Osteoblast (primary cell): ENCODE results near the gene TINCR. TPM values are rescaled to one million over a fixed set of nuclear protein-coding genes. Genes with fewer than 3 reads are reported as not detected.

Experiments used
- DNase-seq: peaks from one replicate; pipeline ENCODE4 v3.0.0; 2011; ENCODE audit warnings: low spot score, mixed read lengths; ENCODE audit not compliant: insufficient read length; ENCODE audit errors: missing footprints
- H2AFZ ChIP-seq: 2 replicates; pipeline ENCODE4 v1.6.0; 2011; ENCODE audit warnings: mild to moderate bottlenecking, low read length
- H3K27ac ChIP-seq: 2 replicates; pipeline ENCODE4 v1.5.1; 2011; ENCODE audit warnings: mild to moderate bottlenecking, low read depth, low read length, moderate library complexity
- H3K27me3 ChIP-seq: 2 replicates; pipeline ENCODE4 v1.6.0; 2012; ENCODE audit warnings: mild to moderate bottlenecking, control low read depth, inconsistent platforms, low read length, moderate library complexity; ENCODE audit not compliant: insufficient read depth
- H3K36me3 ChIP-seq: 2 replicates; pipeline ENCODE4 v1.5.1; 2011; ENCODE audit warnings: mild to moderate bottlenecking, low read length, control low read depth, moderate library complexity; ENCODE audit not compliant: insufficient read depth
- H3K4me1 ChIP-seq: 2 replicates; pipeline ENCODE4 v1.5.1; 2011; ENCODE audit warnings: mild to moderate bottlenecking, low read length, control low read depth, moderate library complexity; ENCODE audit not compliant: insufficient read depth
- H3K4me2 ChIP-seq: 2 replicates; pipeline ENCODE4 v1.6.0; 2011; ENCODE audit warnings: mild to moderate bottlenecking, low read length; ENCODE audit not compliant: insufficient read depth
- H3K4me3 ChIP-seq: fragments of 200-600 bp; sonication (generic); 3 replicates; pipeline ENCODE4 v1.5.1; 2012; ENCODE audit warnings: mild to moderate bottlenecking, low read length, inconsistent platforms; ENCODE audit not compliant: insufficient read depth
- H3K79me2 ChIP-seq: 2 replicates; pipeline ENCODE4 v1.6.0; 2012; ENCODE audit warnings: mild to moderate bottlenecking, low read length, control low read depth, inconsistent platforms; ENCODE audit not compliant: insufficient read depth
- H3K9me3 ChIP-seq: 2 replicates; pipeline ENCODE4 v1.5.1; 2011; ENCODE audit warnings: low read depth, low read length, control low read depth
- H4K20me1 ChIP-seq: 2 replicates; pipeline ENCODE4 v1.6.0; 2012; ENCODE audit warnings: mild to moderate bottlenecking, low read length, control low read depth; ENCODE audit not compliant: insufficient read depth
- total RNA-seq: library from RNA; depleted of rRNA; stranded (reverse); fragments of >200 nt; gene quantifications from 2 replicates; pipeline ENCODE4 v1.2.3, GENCODE V29; 2012
- TF ChIP-seq, protein P1 (sequence below): IDR thresholded peaks from 2 replicates; pipeline ENCODE4 v1.5.1; 2011; ENCODE audit warnings: mild to moderate bottlenecking, low read depth, low read length, moderate library complexity; ENCODE audit errors: extremely low read depth

Gene TINCR
- total RNA-seq, 1 donor: 0.36 TPM

DNA sequence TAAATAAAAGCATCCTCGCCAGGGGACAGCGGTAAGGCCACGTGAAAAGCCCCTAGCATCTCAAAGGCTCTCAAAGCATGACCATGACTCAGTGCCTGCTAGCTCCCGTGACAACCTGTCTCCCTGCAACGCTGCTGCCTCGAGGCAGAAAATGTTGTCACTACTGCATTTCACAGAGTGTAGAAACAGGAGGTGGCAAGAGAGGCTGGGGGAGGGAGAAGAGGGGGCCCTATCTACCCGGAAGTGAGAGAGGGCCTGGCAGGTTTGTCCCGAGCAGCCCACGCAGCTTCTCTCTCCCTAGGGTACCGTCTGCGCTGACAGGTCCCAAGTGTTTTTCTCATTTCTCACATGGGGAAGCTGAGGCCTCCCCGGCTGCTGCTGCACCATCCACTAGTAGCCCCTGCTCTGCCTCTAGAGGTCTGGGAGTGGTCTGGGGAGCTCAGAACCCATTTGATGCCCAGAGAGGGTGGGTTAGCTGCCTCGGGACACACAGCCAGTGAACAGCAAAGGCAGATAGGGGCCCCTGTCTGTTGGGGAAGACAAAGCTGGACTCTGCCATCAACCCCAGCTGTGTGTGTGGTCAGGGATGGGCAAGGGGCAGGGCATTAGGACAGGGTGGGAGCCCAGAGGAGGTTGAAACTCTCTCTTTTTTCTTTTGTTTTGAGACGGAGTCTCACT is 3.7 kb downstream of the TINCR start:
- no peaks in the 10 kb centered on the region for H3K36me3 ChIP-seq
- H4K20me1 ChIP-seq: no peaks in the 10 kb centered on the region
- H3K27ac ChIP-seq: no peak overlapping the region
- no peak overlapping the region for H3K4me3 ChIP-seq
- H3K4me2 ChIP-seq: no peak overlapping the region
- H3K79me2 ChIP-seq: no peaks in the 10 kb centered on the region
- H3K4me1 ChIP-seq: no peaks in the 10 kb centered on the region
- DNase-seq: peak; percentile 87
- H2AFZ ChIP-seq: no peak overlapping the region
- H3K9me3 ChIP-seq: peaks cover 6% of the 10 kb centered on the region
- peaks cover 25% of the 10 kb centered on the region for H3K27me3 ChIP-seq
- TF ChIP-seq, protein P1, sequence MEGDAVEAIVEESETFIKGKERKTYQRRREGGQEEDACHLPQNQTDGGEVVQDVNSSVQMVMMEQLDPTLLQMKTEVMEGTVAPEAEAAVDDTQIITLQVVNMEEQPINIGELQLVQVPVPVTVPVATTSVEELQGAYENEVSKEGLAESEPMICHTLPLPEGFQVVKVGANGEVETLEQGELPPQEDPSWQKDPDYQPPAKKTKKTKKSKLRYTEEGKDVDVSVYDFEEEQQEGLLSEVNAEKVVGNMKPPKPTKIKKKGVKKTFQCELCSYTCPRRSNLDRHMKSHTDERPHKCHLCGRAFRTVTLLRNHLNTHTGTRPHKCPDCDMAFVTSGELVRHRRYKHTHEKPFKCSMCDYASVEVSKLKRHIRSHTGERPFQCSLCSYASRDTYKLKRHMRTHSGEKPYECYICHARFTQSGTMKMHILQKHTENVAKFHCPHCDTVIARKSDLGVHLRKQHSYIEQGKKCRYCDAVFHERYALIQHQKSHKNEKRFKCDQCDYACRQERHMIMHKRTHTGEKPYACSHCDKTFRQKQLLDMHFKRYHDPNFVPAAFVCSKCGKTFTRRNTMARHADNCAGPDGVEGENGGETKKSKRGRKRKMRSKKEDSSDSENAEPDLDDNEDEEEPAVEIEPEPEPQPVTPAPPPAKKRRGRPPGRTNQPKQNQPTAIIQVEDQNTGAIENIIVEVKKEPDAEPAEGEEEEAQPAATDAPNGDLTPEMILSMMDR: no peak

GRCh38 chr19:5563008-5563431 is 4.7 kb downstream of the TINCR start:
- Histone ChIP-seq H3K4me1 (no peaks in the 10 kb centered on the region), H3K9me3 (peaks cover 6% of the 10 kb centered on the region), H4K20me1 (no peaks in the 10 kb centered on the region), H3K4me2 (no peak overlapping the region), H3K27ac (no peak overlapping the region), H2AFZ (no peak overlapping the region), H3K79me2 (no peaks in the 10 kb centered on the region), H3K4me3 (no peak overlapping the region), H3K27me3 (peaks cover 23% of the 10 kb centered on the region), H3K36me3 (no peaks in the 10 kb centered on the region)
- DNase-seq: peak; percentile 75
- TF ChIP-seq, protein P1: no peak

- Histone ChIP-seq H2AFZ (no peak overlapping the region), H3K79me2 (no peaks in the 10 kb centered on the region), H3K9me3 (peaks cover 6% of the 10 kb centered on the region), H3K4me3 (no peak overlapping the region), H3K36me3 (no peaks in the 10 kb centered on the region), H4K20me1 (no peaks in the 10 kb centered on the region), H3K4me2 (no peak overlapping the region), H3K4me1 (no peaks in the 10 kb centered on the region), H3K27me3 (peaks cover 27% of the 10 kb centered on the region), H3K27ac (no peak overlapping the region)
- TF ChIP-seq, protein P1: no peak
- DNase-seq: peak; percentile 11
Measured at GRCh38 chr19:5562280-5562679, 5.5 kb downstream of the TINCR start.

DNA sequence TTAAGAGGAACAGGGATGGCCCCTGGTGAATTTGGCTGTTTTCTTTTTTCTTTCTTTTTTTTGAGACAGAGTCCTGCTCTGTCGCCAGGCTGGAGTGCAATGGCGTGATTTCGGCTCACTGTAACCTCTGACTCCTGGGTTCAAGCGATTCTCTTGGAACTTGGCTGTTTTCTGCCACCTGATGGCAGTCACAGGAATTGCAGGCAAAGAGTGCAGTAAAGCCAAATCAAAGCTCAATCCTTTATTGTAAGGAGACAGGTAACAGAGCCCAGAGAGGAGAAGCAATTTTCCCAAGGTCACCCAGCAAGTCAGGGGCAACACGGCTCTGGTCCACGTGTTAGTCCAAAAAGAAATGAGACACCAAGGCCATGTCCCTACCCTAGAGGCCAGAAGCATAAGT is 6.2 kb downstream of the TINCR start:
- TF ChIP-seq, protein P1: peak; percentile 37
- H3K36me3 ChIP-seq: no peaks in the 10 kb centered on the region
- no peaks in the 10 kb centered on the region for H3K4me1 ChIP-seq
- no peak overlapping the region for H3K4me2 ChIP-seq
- DNase-seq: no peak
- H3K27me3 ChIP-seq: peaks cover 27% of the 10 kb centered on the region
- H4K20me1 ChIP-seq: no peaks in the 10 kb centered on the region
- no peak overlapping the region for H3K4me3 ChIP-seq
- peaks cover 6% of the 10 kb centered on the region for H3K9me3 ChIP-seq
- H3K27ac ChIP-seq: no peak overlapping the region
- no peak overlapping the region for H2AFZ ChIP-seq
- H3K79me2 ChIP-seq: no peaks in the 10 kb centered on the region
